ENCODE results near the gene LRFN3. TPM values are rescaled to one million over a fixed set of nuclear protein-coding genes. Genes with fewer than 3 reads are reported as not detected.
A peak's percentile ranks its signal among the peaks of the same experiment; 100 is the strongest.

Gene LRFN3
- total and polyA plus RNA-seq, 2 of the 13 experiments (the other 11 are each of a cell fraction or from before 2014, with no cell fraction given) = 0.74 to 1.6 TPM

- TF ChIP-seq ZNF160 (CRISPR knock-in tag; IDR thresholded peaks at IDR 0.05) (no peak), SMARCE1 (IDR thresholded peaks at IDR 0.05; ENCODE audit: borderline replicate concordance) (no peak), GPBP1L1 (CRISPR knock-in tag; IDR thresholded peaks at IDR 0.05) (no peak), XBP1 (CRISPR knock-in tag; IDR thresholded peaks at IDR 0.05) (no peak), ZNF136 (CRISPR knock-in tag; IDR thresholded peaks at IDR 0.05; ENCODE audit: low read depth) (no peak), ZBTB25 (CRISPR knock-in tag; IDR thresholded peaks at IDR 0.05) (no peak), ZNF577 (CRISPR knock-in tag; IDR thresholded peaks at IDR 0.05; ENCODE audit: borderline replicate concordance, low read depth) (no peak), ARID4A (CRISPR knock-in tag; IDR thresholded peaks at IDR 0.05; ENCODE audit: borderline replicate concordance) (peak; percentile 75), PLSCR1 (CRISPR knock-in tag; IDR thresholded peaks at IDR 0.05; ENCODE audit: borderline replicate concordance) (no peak), ZNF282 (IDR thresholded peaks at IDR 0.05; ENCODE audit: partially characterized antibody) (no peak), ZNF775 (CRISPR knock-in tag; IDR thresholded peaks at IDR 0.05; ENCODE audit: borderline replicate concordance) (no peak), ZNF563 (CRISPR knock-in tag; IDR thresholded peaks at IDR 0.05) (peak; percentile 29; the same call in 1 of the 2 replicates), FOXA3 (CRISPR knock-in tag; IDR thresholded peaks at IDR 0.05) (peak; percentile 73), ZNF275 (CRISPR knock-in tag; IDR thresholded peaks at IDR 0.05; ENCODE audit: borderline replicate concordance) (no peak), ZFP36L1 (CRISPR knock-in tag; IDR thresholded peaks at IDR 0.05) (no peak), ZFP37 (CRISPR knock-in tag; IDR thresholded peaks at IDR 0.05; ENCODE audit: borderline replicate concordance) (no peak), NBN (conservative IDR thresholded peaks at IDR 0.05) (no peak), ZSCAN22 (CRISPR knock-in tag; IDR thresholded peaks at IDR 0.05) (no peak), ZNF484 (CRISPR knock-in tag; IDR thresholded peaks at IDR 0.05; ENCODE audit: borderline replicate concordance, low read depth) (no peak), ZKSCAN8 (CRISPR knock-in tag; IDR thresholded peaks at IDR 0.05; ENCODE audit: borderline replicate concordance) (no peak), REPIN1 (CRISPR knock-in tag; IDR thresholded peaks at IDR 0.05; ENCODE audit: borderline replicate concordance, low read depth) (no peak), ZMYM3 (CRISPR knock-in tag; IDR thresholded peaks at IDR 0.05) (peak; percentile 64; the same call in 1 of the 2 replicates), ZNF234 (CRISPR knock-in tag; conservative IDR thresholded peaks at IDR 0.05) (no peak)
Measured at GRCh38 chr19:35942235-35942634, 6.1 kb downstream of the LRFN3 start (continued).

Measured in HepG2 (cell line).